ENCODE measurements around the gene MUC5AC.

DNA sequence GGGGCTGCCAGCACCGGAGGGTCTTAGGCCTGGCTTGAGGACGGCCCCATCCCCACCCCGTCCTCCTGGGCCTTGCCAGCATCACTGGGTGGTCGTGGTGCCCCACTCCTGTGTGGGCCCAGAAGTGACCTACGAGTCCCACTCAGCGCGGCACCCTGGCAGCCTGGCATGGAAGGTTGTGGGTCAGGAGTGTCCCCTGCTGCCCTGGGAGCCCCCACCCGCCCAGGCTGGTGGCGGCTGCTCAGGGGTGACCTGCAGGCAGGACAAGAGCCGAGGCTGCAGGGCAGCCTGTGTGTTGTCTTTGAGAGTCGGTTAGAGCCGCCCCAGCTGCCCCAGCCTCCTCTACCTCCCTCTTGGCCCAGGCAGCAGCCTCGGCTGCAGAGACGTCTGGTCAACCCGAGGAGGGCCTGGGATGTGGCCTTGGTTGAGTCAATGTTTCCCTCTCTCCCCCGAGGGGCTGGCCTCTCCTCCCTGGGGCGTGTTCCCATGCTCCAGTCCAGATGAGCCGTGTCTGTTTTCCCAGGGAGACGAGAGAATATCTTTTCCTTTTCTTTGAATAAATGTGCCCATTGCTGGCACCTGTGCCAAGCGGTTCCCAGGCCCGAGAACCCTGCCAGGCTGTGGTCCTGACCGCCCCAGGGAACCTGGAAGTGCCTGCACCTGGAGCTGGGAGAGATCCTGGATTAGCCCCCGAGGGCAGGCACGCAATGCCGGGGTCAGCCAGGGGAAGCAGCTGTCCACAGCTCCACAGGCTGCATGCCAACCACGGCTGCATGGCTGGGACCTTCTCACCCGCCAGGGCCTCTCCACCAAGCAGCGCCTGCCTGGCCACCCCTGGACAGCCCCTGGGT is 35.7 kb upstream of the MUC5AC start:
- TF ChIP-seq POLR2AphosphoS5 (IDR thresholded peaks at IDR 0.05; ENCODE audit: borderline replicate concordance, low read depth, low read length) (no peak), EZH2 (IDR thresholded peaks at IDR 0.05) (no peak)

Measured in SK-N-MC (cell line).